Stimulated activated CD8-positive, alpha-beta memory T cell treated with anti-CD3 and anti-CD28 coated beads, Interleukin-12 subunit alpha, Interleukin-12 subunit beta, amount 100 ng/mL, for 4 hours (primary cell): ENCODE measurements around the gene SCYGR4.
"Not testable (repeated sequence)": the region's sequence is repeated elsewhere in the genome, so short reads cannot be mapped to it uniquely, and the experiment has no call there.

Experiments used
- DNase-seq: peaks from one replicate; pipeline ENCODE4 v3.0.0-alpha.2; 2020; ENCODE audit warnings: low read depth

The SCYGR4 gene

GRCh38 chr2:227617316-227618230 is at the start of gene SCYGR4:
Gene SCYGR4 (plus strand): TSS chr2:227617498. CDS start chr2:227617498, 0 bp downstream.
- no peak for DNase-seq

GRCh38 chr2:227568852-227569169 is 48.5 kb upstream of the SCYGR4 start:
- DNase-seq: no peak

- DNase-seq: no peak
These were observed 46.7 kb upstream of the SCYGR4 start for GRCh38 chr2:227570615-227571014.

- DNase-seq: no peak
These were observed 41.2 kb upstream of the SCYGR4 start for GRCh38 chr2:227576110-227576509.

GRCh38 chr2:227576812-227577211 is 40.5 kb upstream of the SCYGR4 start:
- no peak for DNase-seq

- no peak for DNase-seq
These were observed 39.7 kb upstream of the SCYGR4 start for GRCh38 chr2:227577555-227577954.

- no peak for DNase-seq
These were observed 38.7 kb upstream of the SCYGR4 start for GRCh38 chr2:227578642-227579041.

GRCh38 chr2:227579791-227580190 is 37.5 kb upstream of the SCYGR4 start:
- DNase-seq: no peak

GRCh38 chr2:227582369-227582768 is 34.9 kb upstream of the SCYGR4 start:
- no peak for DNase-seq

- no peak for DNase-seq
These were observed 24.5 kb upstream of the SCYGR4 start for GRCh38 chr2:227592694-227593387.

GRCh38 chr2:227595797-227596196 is 21.5 kb upstream of the SCYGR4 start:
- DNase-seq: no peak

GRCh38 chr2:227597036-227597435 is 20.3 kb upstream of the SCYGR4 start:
- no peak for DNase-seq

- no peak for DNase-seq
These were observed 19.3 kb upstream of the SCYGR4 start for GRCh38 chr2:227597998-227598397.

GRCh38 chr2:227598835-227599503 is 18.3 kb upstream of the SCYGR4 start, which contains the start of gene SCYGR2:
Gene SCYGR2 (plus strand): TSS chr2:227598893. CDS start chr2:227598893, 0 bp downstream.
- DNase-seq: not testable (repeated sequence)

- DNase-seq: no peak
These were observed 14.9 kb upstream of the SCYGR4 start for GRCh38 chr2:227602358-227602757.

- DNase-seq: no peak
These were observed 10.8 kb upstream of the SCYGR4 start for GRCh38 chr2:227606476-227606875.

GRCh38 chr2:227607941-227608340 is 9.4 kb upstream of the SCYGR4 start:
- no peak for DNase-seq

GRCh38 chr2:227608561-227609338 is 8.5 kb upstream of the SCYGR4 start:
- peak; percentile 5 for DNase-seq

- DNase-seq: no peak
These were observed 7.2 kb upstream of the SCYGR4 start for GRCh38 chr2:227610123-227610522.

- no peak for DNase-seq
These were observed 4.6 kb upstream of the SCYGR4 start for GRCh38 chr2:227612546-227613271.

- DNase-seq: no peak
These were observed 4.0 kb upstream of the SCYGR4 start for GRCh38 chr2:227613272-227613660.
